Astrocyte of the cerebellum (primary cell): ENCODE measurements around the gene NFIA.

Experiments used
- DNase-seq: peaks from one replicate; pipeline ENCODE4 v3.0.0-alpha.2; 2011; ENCODE audit warnings: low read depth
- H3K4me3 ChIP-seq: 2 replicates; pipeline ENCODE4 v1.5.1; 2011; ENCODE audit warnings: mild to moderate bottlenecking, low read depth, low read length, moderate library complexity
- in situ Hi-C: cut with HindIII; loops from 2 replicates; pipeline ENCODE4 v1.10.0; 2017; ENCODE audit warnings: low sequenced_read_pairs
- TF ChIP-seq, protein P1 (sequence below): IDR thresholded peaks from 2 replicates; pipeline ENCODE4 v1.5.1; 2012; ENCODE audit warnings: low read length, low read depth, moderate library complexity, mild to moderate bottlenecking; ENCODE audit errors: missing control alignments

NFIA gene

DNA sequence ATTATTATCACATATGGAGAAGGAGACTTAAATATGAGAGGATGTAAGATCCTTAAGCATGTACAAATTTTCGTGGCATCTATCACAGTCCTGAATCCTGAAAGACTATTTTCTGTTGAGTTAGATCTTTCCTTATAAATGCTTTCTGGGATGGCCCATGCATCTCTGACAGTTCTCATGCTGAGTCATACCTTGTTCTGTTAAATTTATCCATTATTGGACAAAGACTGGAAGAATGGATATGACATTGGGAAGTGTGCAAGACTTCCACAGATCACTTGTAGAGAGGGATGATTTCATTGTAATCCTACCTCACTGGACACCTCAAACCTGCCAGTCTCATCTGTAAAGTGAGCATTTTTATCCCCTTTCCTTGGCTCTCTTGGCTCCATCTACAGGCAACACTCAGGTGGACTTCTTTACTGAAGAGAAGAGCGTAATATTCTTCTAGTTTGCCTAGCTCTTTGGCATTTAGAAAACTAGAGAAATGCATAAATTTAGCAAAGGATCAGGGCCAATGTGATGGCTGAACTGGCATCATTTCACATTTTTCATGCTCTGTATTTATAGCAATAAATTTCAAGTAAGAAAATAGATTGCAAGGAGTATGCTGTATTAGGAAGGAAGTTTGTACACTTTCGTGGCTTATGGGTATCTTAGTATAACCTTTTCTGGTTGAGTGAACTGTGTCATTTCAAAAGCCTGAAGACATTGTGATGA lies 128.2 kb downstream of the NFIA start:
- TF ChIP-seq, protein P1, sequence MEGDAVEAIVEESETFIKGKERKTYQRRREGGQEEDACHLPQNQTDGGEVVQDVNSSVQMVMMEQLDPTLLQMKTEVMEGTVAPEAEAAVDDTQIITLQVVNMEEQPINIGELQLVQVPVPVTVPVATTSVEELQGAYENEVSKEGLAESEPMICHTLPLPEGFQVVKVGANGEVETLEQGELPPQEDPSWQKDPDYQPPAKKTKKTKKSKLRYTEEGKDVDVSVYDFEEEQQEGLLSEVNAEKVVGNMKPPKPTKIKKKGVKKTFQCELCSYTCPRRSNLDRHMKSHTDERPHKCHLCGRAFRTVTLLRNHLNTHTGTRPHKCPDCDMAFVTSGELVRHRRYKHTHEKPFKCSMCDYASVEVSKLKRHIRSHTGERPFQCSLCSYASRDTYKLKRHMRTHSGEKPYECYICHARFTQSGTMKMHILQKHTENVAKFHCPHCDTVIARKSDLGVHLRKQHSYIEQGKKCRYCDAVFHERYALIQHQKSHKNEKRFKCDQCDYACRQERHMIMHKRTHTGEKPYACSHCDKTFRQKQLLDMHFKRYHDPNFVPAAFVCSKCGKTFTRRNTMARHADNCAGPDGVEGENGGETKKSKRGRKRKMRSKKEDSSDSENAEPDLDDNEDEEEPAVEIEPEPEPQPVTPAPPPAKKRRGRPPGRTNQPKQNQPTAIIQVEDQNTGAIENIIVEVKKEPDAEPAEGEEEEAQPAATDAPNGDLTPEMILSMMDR = no peak
- no peak for DNase-seq
- no peak overlapping the region for H3K4me3 ChIP-seq
- in situ Hi-C loops = no loop called here

DNA sequence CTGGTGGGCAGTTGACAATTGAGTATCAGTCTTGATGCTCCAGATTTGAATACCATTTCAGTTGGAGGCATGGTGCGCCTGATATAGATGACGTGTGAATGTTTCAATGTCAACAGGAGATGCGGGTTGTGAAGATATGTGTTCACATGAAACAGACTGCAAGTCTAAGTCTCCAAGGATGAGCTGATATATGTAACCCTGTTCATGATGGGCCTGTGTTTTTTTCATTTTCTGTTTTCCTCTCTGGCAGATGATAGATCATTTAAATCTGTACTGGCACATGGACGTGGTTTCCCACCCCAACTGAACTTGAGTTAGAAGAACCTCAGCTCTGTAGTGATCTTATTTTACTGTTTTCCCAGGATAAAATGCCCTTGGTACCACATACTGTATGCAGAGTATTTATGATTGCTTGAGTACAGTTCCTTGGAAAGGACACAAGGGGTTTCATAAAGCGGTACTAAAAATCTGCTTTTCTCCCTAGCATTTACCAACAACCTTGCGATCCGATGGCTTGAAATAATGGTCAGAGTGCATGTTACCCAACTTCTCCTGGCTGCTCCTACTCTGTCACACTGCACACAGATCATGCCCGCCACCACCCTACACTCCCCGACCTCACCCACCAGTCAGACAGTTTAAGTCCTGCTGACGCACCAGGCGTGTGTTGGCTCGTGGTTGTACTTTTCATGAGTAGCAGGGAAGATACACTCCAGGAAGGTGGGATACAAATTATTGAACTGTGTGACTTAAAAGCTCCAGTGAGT lies 131.1 kb downstream of the NFIA start:
- no peak for DNase-seq
- in situ Hi-C loops = no loop called here
- TF ChIP-seq, protein P1 = no peak
- no peak overlapping the region for H3K4me3 ChIP-seq

DNA sequence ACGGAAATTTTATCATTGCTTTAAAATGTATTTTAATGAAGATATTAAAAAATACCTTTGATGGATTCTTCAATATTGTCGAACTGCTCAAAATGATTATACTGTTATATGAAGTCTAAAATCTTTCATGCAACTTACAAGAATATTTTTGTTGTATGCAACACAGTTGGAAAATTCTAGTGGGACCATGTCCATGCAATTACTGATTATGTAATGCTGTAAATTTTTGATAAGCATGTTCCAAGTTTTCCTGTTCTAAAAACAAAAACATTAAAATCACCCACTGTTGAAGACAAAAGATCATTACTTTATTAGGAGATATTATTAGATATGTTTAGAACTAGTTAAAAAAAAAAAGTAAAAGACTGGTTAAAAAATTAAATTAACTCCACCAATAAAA lies 132.8 kb downstream of the NFIA start:
- TF ChIP-seq, protein P1 = no peak
- no peak for DNase-seq
- H3K4me3 ChIP-seq = no peak overlapping the region
- in situ Hi-C loops = no loop called here

DNA sequence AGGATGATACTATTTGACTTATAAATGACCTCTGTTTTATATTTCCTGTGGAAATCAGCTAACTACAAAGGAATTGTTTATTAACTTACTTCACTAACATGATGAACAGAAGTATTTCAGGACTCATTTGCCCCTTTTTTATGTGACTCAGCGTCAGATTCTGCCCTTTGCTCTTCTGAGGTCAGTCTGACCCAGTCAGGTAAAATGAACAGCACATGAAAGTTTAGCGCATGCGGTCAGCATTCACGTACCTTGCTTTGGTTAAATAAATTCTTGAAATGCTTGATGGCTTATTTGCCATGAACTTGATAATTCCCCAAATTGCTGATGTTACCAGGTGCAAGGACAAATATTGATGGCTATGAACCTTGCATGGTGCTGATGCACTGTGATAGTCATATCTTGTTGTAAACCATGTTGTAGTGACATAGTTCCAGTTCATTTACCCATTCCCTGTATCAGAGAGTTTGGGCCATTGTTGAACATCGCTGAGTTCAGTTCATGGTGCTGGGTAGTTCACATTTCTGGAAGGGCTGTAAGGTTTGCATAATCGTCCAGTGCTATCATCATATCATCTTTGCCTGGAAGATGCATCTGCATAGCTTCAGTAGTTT lies 133.4 kb downstream of the NFIA start:
- no peak for DNase-seq
- in situ Hi-C loops = no loop called here

DNA sequence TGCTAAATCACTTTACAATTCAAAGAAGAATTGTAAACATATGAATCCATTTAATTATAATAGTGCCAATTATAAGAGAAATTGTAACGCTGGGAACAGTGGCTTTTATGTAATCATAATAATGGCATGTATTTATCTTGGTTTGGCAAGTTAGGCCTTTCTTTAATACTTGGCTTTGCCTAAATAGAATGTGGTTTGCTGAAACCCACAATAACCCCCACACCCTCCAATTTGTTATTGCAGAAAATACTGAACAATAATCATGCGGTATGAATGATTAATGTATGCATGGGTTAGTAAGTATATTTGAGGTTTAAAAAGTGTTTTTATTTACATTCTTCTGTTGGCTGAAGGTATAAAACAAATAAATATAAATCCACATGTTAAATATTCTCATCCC lies 138.2 kb downstream of the NFIA start:
- no peak overlapping the region for H3K4me3 ChIP-seq
- TF ChIP-seq, protein P1 = no peak
- in situ Hi-C loops = no loop called here
- DNase-seq = peak; percentile 81

More for the DNA sequence above, 133.4 kb downstream of the NFIA start:
- TF ChIP-seq, protein P1 = no peak
- no peak overlapping the region for H3K4me3 ChIP-seq

DNA sequence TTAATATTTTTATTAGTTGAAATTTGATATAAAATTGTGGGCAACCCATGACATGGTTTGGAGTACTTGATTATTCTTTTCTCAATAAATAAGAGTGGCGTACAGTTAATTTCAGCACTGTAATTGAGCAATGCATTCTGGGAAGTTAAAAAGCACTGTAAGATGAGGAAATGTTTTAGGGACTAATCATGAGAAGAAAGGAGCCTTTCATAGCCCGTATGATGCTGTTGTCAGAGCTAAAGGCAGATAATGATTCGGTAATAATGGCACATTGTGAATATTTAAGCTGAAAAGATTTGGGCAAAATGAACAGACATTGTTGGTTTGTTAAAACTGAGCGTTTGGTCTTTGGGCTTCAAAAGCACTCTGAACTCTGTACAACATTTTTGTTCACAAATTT lies 139.3 kb downstream of the NFIA start:
- TF ChIP-seq, protein P1 = no peak
- in situ Hi-C loops = no loop called here
- no peak overlapping the region for H3K4me3 ChIP-seq
- no peak for DNase-seq
